Left cardiac atrium (tissue), 4 donors: ENCODE measurements around the gene NDUFAF2. TPM values are rescaled to one million over a fixed set of nuclear protein-coding genes. Genes with fewer than 3 reads are reported as not detected.

Source experiments
- ATAC-seq, 2 donors: fragments of 200-7000 bp; cut with Tn5 transposase; one replicate each; pipeline ENCODE4 v1.9.1; 2020; ENCODE audit warnings: mild to moderate bottlenecking in 2 of 2, moderate library complexity in 2 of 2
- DNase-seq: peaks from one replicate; pipeline ENCODE4 v3.0.0-alpha.2; 2020
- intact Hi-C, 2 donors: fragments of 100-400 bp; cut with DNase I; formaldehyde crosslinking; loops; one replicate each; pipeline versions ENCODE4 v1.14.1 to v1.15.1; 2022 to 2023
- long read RNA-seq: library from polyadenylated mRNA; unstranded; transcript quantifications from one replicate; pipeline ENCODE4 v2.0.0, GENCODE V29; 2021
- total RNA-seq, 2 donors: library from RNA; stranded (reverse); fragmentation: NEBNext Ultra II Directional; extraction: Animal tissue kit (Norgen Biotek cat#: 25700); gene quantifications; one replicate each; pipeline ENCODE4 v1.2.1, GENCODE V29; 2021
- donor health status: DM: no; HTN: yes; CAD: no.
- donor health status: DM: no; HTN: yes; CAD: no; lungs with severe emphysema.
- donor health status: DM: yes; HTN: yes; CAD: no.
- donor health status: Dilated cardiomyopathy.

The NDUFAF2 gene
- 10 to 100 TPM; 34.5 to 42.8 TPM for total RNA-seq
- long read RNA-seq, partial matches to known transcripts, result 0 of 3 reads
- long read RNA-seq, other reads (novel, unspliced or antisense), result 1 of 3 reads

- ATAC-seq, result peak; percentile 100
- DNase-seq, result peak; percentile 94
- intact Hi-C loops, result loop anchor here in 1 of 2 donors (10.0 kb wide), 1 partner anchor 380 kb away; no protein-coding TSS in a partner anchor
Observed at GRCh38 chr5:60944904-60945812, at the start of gene NDUFAF2, which contains the start of gene ERCC8. Gene NDUFAF2, plus strand, starts transcription at chr5:60945205. Its CDS starts 51 bp downstream, at chr5:60945256. Gene ERCC8, minus strand, starts transcription at chr5:60945070. Its CDS starts 62 bp downstream, at chr5:60945008.

GRCh38 chr5:60896991-60897390 is 48.0 kb upstream of the NDUFAF2 start:
- intact Hi-C loops, result no loop called here
- ATAC-seq (no peak), DNase-seq (no peak)

GRCh38 chr5:60903356-60903755 is 41.6 kb upstream of the NDUFAF2 start:
- ATAC-seq (no peak), DNase-seq (no peak)
- intact Hi-C loops, result no loop called here

DNA sequence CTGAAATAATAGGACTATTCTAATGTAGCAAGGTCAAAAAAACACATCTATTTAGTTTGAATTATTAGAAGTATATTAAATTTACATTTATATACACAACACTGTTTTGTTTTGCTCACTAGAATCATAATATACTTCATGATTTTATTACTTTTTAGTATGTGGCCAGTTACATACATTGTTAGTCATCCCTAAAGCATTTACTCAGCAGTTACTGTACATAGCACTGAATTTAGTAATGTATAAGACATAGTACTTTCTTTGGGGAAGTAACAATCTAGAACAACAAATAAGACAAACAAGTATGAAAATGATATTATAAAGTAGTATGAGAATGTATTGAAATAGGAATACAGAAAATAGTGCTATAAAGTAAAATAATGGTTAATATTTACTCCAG is 28.4 kb upstream of the NDUFAF2 start:
- ATAC-seq (no peak), DNase-seq (no peak)
- intact Hi-C loops, result no loop called here

DNA sequence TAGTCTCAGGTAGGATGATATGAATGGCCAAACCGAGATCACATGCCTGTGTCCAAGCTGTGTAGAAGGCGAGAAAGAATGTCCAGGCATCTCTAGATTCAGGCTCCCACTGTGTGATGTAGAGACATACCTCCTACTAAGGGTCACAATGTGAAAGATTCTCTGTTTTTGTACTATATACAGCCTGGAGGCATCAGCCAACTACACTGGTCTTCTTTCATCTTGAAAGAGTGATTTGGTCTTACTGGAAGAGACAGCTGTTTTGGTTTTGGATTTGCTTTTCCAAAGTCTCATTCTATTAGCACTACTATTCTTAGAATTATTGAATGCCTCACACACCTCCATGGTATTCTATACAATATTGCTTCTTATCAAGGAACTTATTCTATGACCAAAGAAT is 26.5 kb upstream of the NDUFAF2 start:
- intact Hi-C loops, result no loop called here
- DNase-seq (no peak), ATAC-seq (no peak)

GRCh38 chr5:60927450-60927849 is 17.6 kb upstream of the NDUFAF2 start:
- DNase-seq (no peak), ATAC-seq (no peak)
- intact Hi-C loops, result no loop called here

- intact Hi-C loops, result no loop called here
- DNase-seq (no peak), ATAC-seq (no peak)
Observed at GRCh38 chr5:60929024-60929423, 16.0 kb upstream of the NDUFAF2 start.

DNA sequence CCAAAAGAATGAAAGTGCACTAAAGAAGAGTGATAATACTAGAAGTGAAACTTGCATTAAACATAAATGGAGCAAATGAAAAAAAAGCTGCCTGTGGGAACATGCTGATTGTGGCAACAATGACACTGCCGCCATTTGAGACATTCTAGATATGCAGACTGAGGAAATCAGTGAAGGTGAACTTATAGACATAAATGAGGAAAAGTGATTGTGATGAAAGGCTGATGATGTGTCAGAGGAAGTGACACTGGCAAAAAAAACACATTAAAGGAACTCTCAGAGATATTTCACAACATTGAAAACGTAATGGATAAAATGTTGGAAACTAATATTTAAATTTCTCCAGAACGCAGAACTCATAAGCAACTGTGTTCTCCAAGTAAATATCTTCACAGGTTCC is 1.4 kb upstream of the NDUFAF2 start:
- ATAC-seq, result no peak
- intact Hi-C loops, result loop anchor here in 1 of 2 donors (10.0 kb wide), 1 partner anchor 381 kb away; no protein-coding TSS in a partner anchor
- no peak for DNase-seq

DNA sequence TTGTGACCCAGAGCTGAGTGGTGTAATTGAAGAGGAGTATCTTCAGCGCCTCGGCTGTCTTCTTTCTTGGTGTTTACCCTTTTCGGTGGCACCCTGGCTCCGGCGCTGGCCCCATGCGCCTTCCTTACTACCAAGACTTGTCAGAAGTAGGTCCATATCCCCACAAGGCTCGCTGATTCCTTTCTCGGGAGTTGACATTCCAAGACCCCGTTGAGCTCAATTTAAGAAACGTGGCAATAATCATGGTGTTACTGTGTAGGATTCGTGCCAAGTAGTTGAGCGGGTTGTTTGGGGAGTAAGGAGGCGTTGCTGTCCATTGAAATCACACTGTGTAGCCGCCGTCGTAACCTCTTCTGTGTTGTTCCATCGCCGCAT is 795 bp downstream of the NDUFAF2 start:
- intact Hi-C loops, result loop anchor here in 1 of 2 donors (10.0 kb wide), 1 partner anchor 379 kb away; no protein-coding TSS in a partner anchor
- no peak for DNase-seq
- peak; percentile 34 to 61 for ATAC-seq

- ATAC-seq (no peak), DNase-seq (no peak)
- intact Hi-C loops, result loop anchor here in 1 of 2 donors (10.0 kb wide), 1 partner anchor 376 kb away; no protein-coding TSS in a partner anchor
Observed at GRCh38 chr5:60948738-60949137, 3.7 kb downstream of the NDUFAF2 start.

GRCh38 chr5:60955239-60955638 is 10.2 kb downstream of the NDUFAF2 start:
- DNase-seq, result no peak
- ATAC-seq, result no peak
- intact Hi-C loops, result no loop called here

DNA sequence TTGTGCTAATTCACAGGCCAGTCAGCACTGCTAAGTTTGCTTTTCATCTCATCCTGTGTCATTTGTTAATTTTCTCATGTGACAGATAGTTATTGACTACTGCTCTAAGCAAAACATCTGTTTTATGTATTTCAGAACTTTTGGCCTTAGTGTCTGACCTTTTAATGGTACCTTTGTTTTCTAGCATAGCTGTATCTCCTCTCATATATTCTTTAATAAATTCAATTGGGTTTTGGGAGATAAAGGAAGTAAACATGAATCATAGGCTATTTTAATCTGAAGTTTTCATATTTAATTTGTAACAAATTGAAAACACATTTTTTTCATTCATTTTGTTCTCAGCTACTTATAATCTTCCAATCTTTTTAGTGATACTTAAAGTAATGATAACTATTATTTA is 13.1 kb downstream of the NDUFAF2 start:
- intact Hi-C loops, result no loop called here
- ATAC-seq (no peak), DNase-seq (no peak)

DNA sequence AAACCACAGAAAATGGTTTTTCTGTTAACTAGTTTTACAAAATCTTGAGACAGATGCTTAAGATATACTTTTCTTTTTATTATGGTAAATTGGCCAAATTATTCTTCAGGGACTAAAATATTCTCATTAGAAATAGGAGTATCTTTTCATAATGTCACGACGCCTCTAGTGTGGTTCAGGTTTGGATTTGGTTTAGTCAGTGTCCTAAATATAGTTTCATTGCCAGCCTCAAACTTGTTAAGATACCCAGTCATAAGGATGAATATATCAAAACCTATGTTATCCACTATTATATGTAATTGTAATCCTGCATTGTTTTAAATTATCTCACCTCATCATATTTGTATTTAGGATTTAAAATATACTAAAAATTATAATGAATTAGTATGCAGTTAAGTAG is 13.7 kb downstream of the NDUFAF2 start:
- DNase-seq, result no peak
- intact Hi-C loops, result no loop called here
- no peak for ATAC-seq

DNA sequence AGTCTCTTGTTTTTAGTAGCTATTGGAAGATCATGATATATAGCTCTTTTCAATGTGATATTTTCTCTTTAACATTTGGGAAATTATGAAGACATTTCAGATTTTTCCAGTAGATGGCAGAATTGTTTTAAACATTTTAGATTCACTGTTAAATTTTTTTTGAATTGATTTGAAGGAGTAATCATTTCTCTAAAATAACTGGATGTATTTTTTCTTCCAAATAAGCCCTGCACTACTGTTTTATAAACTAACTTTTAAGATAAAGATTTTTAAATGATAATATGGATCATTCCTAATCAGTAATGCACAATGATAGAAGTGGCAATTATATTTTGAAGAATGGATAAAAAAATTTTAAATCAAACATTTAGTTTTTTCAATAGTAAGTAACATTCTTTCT is 14.2 kb downstream of the NDUFAF2 start:
- intact Hi-C loops, result no loop called here
- no peak for DNase-seq

GRCh38 chr5:60960591-60960990 is 15.6 kb downstream of the NDUFAF2 start:
- ATAC-seq, result no peak
- intact Hi-C loops, result no loop called here
- DNase-seq, result no peak

More for the DNA sequence above, 14.2 kb downstream of the NDUFAF2 start:
- ATAC-seq, result no peak

- DNase-seq (no peak), ATAC-seq (no peak)
- intact Hi-C loops, result no loop called here
Observed at GRCh38 chr5:60961685-60962084, 16.7 kb downstream of the NDUFAF2 start.

DNA sequence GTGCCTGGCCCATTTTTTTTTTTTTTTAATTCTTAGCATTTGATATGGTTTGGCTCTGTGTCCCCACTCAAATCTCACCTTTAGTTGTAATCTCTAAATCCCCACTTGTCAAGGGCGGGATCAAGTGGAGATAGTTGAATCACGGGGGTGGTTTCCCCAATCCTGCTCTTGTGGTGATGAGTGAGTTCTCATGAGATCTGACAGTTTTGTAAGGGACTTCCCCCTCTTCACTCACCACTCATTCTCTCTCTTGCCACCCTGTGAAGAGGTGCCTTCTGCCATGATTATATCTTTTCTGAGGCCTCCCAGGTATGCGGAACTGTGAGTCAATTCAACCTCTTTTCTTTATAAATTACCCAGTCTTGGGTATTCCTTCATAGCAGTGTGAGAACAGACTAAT is 27.2 kb downstream of the NDUFAF2 start:
- no peak for DNase-seq
- peak; percentile 50 to 63 for ATAC-seq
- intact Hi-C loops, result no loop called here

DNA sequence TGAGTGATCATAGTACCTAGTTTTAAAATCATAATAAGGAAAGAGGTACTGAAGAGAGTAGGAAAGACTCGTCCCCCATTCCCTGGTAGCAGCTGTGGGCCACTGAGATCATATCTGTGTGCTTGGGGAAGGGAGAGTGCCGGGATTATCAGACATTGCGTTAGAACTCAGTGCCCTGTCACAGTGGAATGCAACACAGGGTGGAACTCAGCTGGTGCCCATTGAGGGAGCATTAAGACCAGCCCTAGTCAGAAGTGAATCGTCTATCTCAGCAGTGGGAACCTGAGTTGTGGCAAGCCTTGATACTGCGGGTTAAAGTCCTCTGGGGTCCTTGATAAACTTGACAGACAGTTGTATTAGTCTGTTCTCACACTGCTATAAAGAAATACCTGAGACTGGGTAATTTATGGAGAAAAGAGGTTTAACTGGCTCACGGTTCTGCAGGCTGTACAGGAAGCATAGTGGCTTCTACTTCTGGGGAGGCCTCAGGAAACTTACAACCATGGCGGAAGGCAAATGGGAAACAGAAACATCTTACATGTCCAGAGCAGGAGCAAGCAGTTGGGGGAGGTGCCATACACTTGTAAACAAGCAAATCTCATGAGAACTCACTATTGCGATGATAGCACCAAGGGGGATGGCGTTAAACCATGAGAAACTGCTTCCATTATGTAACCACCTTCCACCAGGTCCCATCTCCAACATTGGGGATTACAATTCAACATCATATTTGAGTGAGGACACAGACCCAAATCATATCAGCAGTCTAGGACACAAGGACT is 33.1 kb downstream of the NDUFAF2 start:
- ATAC-seq (no peak), DNase-seq (no peak)
- intact Hi-C loops, result no loop called here

GRCh38 chr5:60978968-60979367 is 34.0 kb downstream of the NDUFAF2 start:
- ATAC-seq, result peak in 1 of 2 donors; percentile 47
- intact Hi-C loops, result no loop called here
- no peak for DNase-seq

DNA sequence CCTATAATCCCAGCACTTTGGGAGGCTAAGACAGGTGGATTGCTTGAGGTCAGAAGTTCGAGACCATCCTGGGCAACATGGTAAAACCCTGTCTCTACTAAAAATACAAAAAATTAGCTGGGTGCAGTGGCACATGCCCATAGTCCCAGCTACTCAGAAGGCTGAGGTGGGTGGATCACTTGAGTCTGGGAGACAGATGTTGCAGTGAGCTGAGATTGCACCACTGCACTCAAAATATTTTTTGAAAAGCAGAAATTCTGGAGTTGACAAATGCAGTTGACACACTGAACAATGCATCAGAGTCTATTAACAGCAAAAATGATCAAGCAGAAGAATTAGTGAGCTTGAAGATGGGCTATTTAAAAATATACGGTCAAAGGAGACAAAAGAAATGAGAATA is 35.5 kb downstream of the NDUFAF2 start:
- intact Hi-C loops, result no loop called here
- ATAC-seq (no peak), DNase-seq (no peak)
